CD14-positive monocyte (primary cell): ENCODE measurements around the gene CTNNBL1. TPM values are rescaled to one million over a fixed set of nuclear protein-coding genes. Genes with fewer than 3 reads are reported as not detected.

ENCODE experiments used
- DNase-seq, 3 donors: peaks; one replicate each; pipeline ENCODE4 v3.0.0-alpha.2; 2011 to 2022
- H2AFZ ChIP-seq: 2 replicates; pipeline ENCODE4 v1.6.0; 2012; ENCODE audit warnings: mild to moderate bottlenecking, low read depth, low read length, inconsistent platforms; ENCODE audit not compliant: insufficient read depth, poor library complexity, severe bottlenecking
- H3K27ac ChIP-seq, 2 donors: 1 replicate in 1 of 2; 2 replicates in 1 of 2; pipeline ENCODE4 v1.5.1; 2012 to 2013; ENCODE audit warnings: low read length in 2 of 2, control low read depth in 1 of 2, inconsistent platforms in 1 of 2, low read depth in 1 of 2, mild to moderate bottlenecking in 1 of 2
- H3K27me3 ChIP-seq, 2 donors: one replicate each; pipeline versions ENCODE4 v1.6.0 to v1.6.1; 2011 to 2013; ENCODE audit warnings: low read length in 2 of 2; ENCODE audit not compliant: control insufficient read depth in 2 of 2, insufficient read depth in 2 of 2
- H3K36me3 ChIP-seq, 2 donors: replicated peaks in 1 of 2; 1 replicate in 1 of 2; 2 replicates in 1 of 2; pipeline versions ENCODE4 v1.5.1 to v1.6.1; 2012 to 2013; ENCODE audit warnings: low read length in 2 of 2, control low read depth in 1 of 2, inconsistent platforms in 1 of 2, mild to moderate bottlenecking in 1 of 2; ENCODE audit not compliant: insufficient read depth in 2 of 2, control insufficient read depth in 1 of 2
- H3K4me1 ChIP-seq, 2 donors: 1 replicate in 1 of 2; 2 replicates in 1 of 2; pipeline versions ENCODE4 v1.5.1 to v1.6.1; 2012 to 2013; ENCODE audit warnings: low read length in 2 of 2, control low read depth in 1 of 2, inconsistent platforms in 1 of 2, mild to moderate bottlenecking in 1 of 2, moderate library complexity in 1 of 2; ENCODE audit not compliant: insufficient read depth in 2 of 2, control insufficient read depth in 1 of 2
- H3K4me2 ChIP-seq: replicated peaks from 2 replicates; pipeline ENCODE3; 2012; ENCODE audit warnings: low read length, moderate library complexity, mild to moderate bottlenecking; ENCODE audit not compliant: poor library complexity, severe bottlenecking; ENCODE audit errors: extremely low read depth
- H3K4me3 ChIP-seq, 3 experiments: fragments of 200-600 bp in 1 of 3; sonication (generic) in 1 of 3; replicated peaks in 1 of 3; 1 replicate in 2 of 3; 2 replicates in 1 of 3; pipeline ENCODE4 v1.5.1; 2011 to 2013; ENCODE audit warnings: low read length in 3 of 3, mild to moderate bottlenecking in 3 of 3, control low read depth in 2 of 3, low read depth in 2 of 3, inconsistent platforms in 1 of 3, moderate library complexity in 1 of 3
- H3K79me2 ChIP-seq: 2 replicates; pipeline ENCODE4 v1.6.0; 2012; ENCODE audit warnings: mild to moderate bottlenecking, control low read depth, inconsistent platforms, low read length, moderate library complexity; ENCODE audit not compliant: insufficient read depth
- H3K9ac ChIP-seq: 2 replicates; pipeline ENCODE4 v1.6.0; 2017; ENCODE audit warnings: low read length, mild to moderate bottlenecking; ENCODE audit not compliant: insufficient read depth, poor library complexity, severe bottlenecking
- H3K9me3 ChIP-seq, 2 donors: replicated peaks in 1 of 2; 1 replicate in 1 of 2; 2 replicates in 1 of 2; pipeline versions ENCODE4 v1.5.1 to v1.6.1; 2012 to 2013; ENCODE audit warnings: low read length in 2 of 2, control low read depth in 1 of 2; ENCODE audit not compliant: control insufficient read depth in 1 of 2, insufficient read depth in 1 of 2
- H4K20me1 ChIP-seq: 2 replicates; pipeline ENCODE4 v1.6.0; 2012; ENCODE audit warnings: mild to moderate bottlenecking, low read length, control low read depth, moderate library complexity; ENCODE audit not compliant: insufficient read depth
- H3K27ac Mint-ChIP-seq, 7 donors: one replicate each; pipeline ENCODE4 v1.8.0; 2020; ENCODE audit warnings: mild to moderate bottlenecking in 7 of 7, mixed read lengths in 7 of 7, moderate library complexity in 6 of 7, inconsistent platforms in 2 of 7
- H3K27me3 Mint-ChIP-seq, 3 donors: one replicate each; pipeline ENCODE4 v1.8.0; 2021 to 2022; ENCODE audit warnings: low read depth in 3 of 3, mild to moderate bottlenecking in 3 of 3, mixed read lengths in 3 of 3, moderate library complexity in 3 of 3, inconsistent platforms in 1 of 3
- H3K36me3 Mint-ChIP-seq, 2 donors: one replicate each; pipeline ENCODE4 v1.8.0; 2020; ENCODE audit warnings: mixed read lengths in 2 of 2, inconsistent platforms in 1 of 2, mild to moderate bottlenecking in 1 of 2
- H3K4me1 Mint-ChIP-seq: one replicate; pipeline ENCODE4 v1.8.0; 2020; ENCODE audit warnings: mild to moderate bottlenecking, mixed read lengths
- H3K4me3 Mint-ChIP-seq, 2 donors: one replicate each; pipeline ENCODE4 v1.8.0; 2020; ENCODE audit warnings: mild to moderate bottlenecking in 2 of 2, mixed read lengths in 2 of 2, moderate library complexity in 1 of 2
- H3K9me3 Mint-ChIP-seq, 7 donors: one replicate each; pipeline ENCODE4 v1.8.0; 2020 to 2022; ENCODE audit warnings: mixed read lengths in 7 of 7, mild to moderate bottlenecking in 6 of 7, moderate library complexity in 6 of 7, inconsistent platforms in 2 of 7
- WGBS: methylation state at CpG from one replicate; pipeline ENCODE4 v1.1.5; 2013; ENCODE audit warnings: missing lambda C conversion rate; ENCODE audit not compliant: insufficient coverage; 5-methylcytosine and 5-hydroxymethylcytosine counted together
- intact Hi-C, 2 donors: fragments of 100-400 bp; cut with micrococcal nuclease; formaldehyde crosslinking; loops; one replicate each; pipeline versions ENCODE4 v1.15.0 to v1.15.1; 2023
- polyA plus RNA-seq, 3 donors: library from polyadenylated mRNA; depleted of rRNA in 1 of 3; unstranded in 2 of 3; stranded (reverse) in 1 of 3; fragments of 300-500 nt in 2 of 3; fragments of >200 nt in 1 of 3; fragmentation: Illumina TruSeq in 2 of 3; gene quantifications; 1 replicate in 2 of 3; 2 replicates in 1 of 3; pipeline ENCODE4 v1.2.3, GENCODE V29; 2012 to 2021
- TF ChIP-seq, protein P1 (sequence below): fragments of 200-600 bp; IDR thresholded peaks from one replicate; pipeline ENCODE4 v1.8.0; 2022; ENCODE audit warnings: antibody characterized with exemption, mild to moderate bottlenecking

The CTNNBL1 gene
- polyA plus RNA-seq, 3 donors = 35.5 to 83.2 (median 77.3) TPM

DNA sequence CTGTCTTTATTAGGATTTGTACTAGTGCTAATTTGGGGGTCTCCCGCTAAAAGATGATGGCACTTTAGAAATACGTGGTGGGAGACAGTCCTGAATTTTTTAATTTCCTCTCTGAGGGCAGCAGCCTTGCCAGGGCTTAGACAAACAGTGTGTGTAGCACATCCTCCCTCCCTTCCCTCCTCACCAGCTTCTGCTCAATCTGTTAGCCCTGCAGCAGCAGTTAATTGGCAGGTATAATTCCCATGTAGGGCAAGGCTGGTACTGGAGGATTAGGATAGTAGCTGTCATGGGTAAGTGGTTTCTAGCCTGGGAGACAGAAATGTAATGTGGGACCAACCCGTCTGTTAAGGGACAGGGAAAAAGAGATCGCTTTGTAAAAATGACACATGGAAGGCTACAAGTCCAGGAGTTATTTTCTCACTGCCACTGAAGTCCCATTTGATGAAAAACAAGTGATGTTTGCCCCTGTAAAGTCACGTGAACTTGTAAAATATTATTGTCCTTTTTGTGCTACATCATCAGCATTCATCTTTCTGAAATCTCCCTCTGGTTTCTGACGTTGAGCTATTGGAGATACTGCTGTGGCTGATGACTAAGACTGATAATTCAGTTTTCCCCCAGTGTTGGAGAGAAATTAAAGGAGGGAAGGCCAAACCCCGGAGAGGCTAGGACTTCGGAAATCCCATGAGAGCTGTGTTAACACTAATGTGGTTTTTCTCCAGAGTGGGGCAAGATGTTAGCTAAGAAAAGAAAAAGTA is 40.6 kb downstream of the CTNNBL1 start:
- no peak overlapping the region for H3K4me3 ChIP-seq
- no peak overlapping the region for H3K4me2 ChIP-seq
- no peak overlapping the region for H3K9ac ChIP-seq
- H3K36me3 ChIP-seq = peaks cover 55 to 81% of the 10 kb centered on the region in 2 donors
- H3K4me3 Mint-ChIP-seq = no peak overlapping the region
- no peaks in the 10 kb centered on the region for H3K4me1 ChIP-seq
- intact Hi-C loops = no loop called here
- peaks cover 6% of the 10 kb centered on the region for H3K79me2 ChIP-seq
- H3K27me3 ChIP-seq = no peaks in the 10 kb centered on the region
- peaks cover 0 to 3% (median 0%) of the 10 kb centered on the region in 7 donors for H3K9me3 Mint-ChIP-seq
- H2AFZ ChIP-seq = no peak overlapping the region
- 100% methylated on average over 4 of the region's 8 CpGs for WGBS
- H4K20me1 ChIP-seq = peaks cover 34% of the 10 kb centered on the region
- peaks cover 65 to 71% of the 10 kb centered on the region in 2 donors for H3K36me3 Mint-ChIP-seq
- H3K27me3 Mint-ChIP-seq = peaks cover 0 to 1% (median 0%) of the 10 kb centered on the region in 3 donors
- H3K4me1 Mint-ChIP-seq = no peaks in the 10 kb centered on the region
- no peak overlapping the region for H3K27ac ChIP-seq
- peaks cover 0 to 6% of the 10 kb centered on the region in 2 donors for H3K9me3 ChIP-seq
- no peak for DNase-seq
- no peak overlapping the region for H3K27ac Mint-ChIP-seq
- TF ChIP-seq, protein P1, sequence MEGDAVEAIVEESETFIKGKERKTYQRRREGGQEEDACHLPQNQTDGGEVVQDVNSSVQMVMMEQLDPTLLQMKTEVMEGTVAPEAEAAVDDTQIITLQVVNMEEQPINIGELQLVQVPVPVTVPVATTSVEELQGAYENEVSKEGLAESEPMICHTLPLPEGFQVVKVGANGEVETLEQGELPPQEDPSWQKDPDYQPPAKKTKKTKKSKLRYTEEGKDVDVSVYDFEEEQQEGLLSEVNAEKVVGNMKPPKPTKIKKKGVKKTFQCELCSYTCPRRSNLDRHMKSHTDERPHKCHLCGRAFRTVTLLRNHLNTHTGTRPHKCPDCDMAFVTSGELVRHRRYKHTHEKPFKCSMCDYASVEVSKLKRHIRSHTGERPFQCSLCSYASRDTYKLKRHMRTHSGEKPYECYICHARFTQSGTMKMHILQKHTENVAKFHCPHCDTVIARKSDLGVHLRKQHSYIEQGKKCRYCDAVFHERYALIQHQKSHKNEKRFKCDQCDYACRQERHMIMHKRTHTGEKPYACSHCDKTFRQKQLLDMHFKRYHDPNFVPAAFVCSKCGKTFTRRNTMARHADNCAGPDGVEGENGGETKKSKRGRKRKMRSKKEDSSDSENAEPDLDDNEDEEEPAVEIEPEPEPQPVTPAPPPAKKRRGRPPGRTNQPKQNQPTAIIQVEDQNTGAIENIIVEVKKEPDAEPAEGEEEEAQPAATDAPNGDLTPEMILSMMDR = no peak

- peaks cover 61 to 92% of the 10 kb centered on the region in 2 donors for H3K36me3 ChIP-seq
- intact Hi-C loops = no loop called here
- H3K36me3 Mint-ChIP-seq = peaks cover 75 to 81% of the 10 kb centered on the region in 2 donors
- H3K4me1 ChIP-seq = no peaks in the 10 kb centered on the region
- H3K4me3 ChIP-seq = no peak overlapping the region
- peaks cover 0 to 3% (median 0%) of the 10 kb centered on the region in 7 donors for H3K9me3 Mint-ChIP-seq
- H3K27me3 Mint-ChIP-seq = peaks cover 0 to 1% (median 0%) of the 10 kb centered on the region in 3 donors
- peaks cover 4% of the 10 kb centered on the region for H3K79me2 ChIP-seq
- DNase-seq = no peak
- TF ChIP-seq, protein P1 = no peak
- H3K4me3 Mint-ChIP-seq = no peak overlapping the region
- H3K4me1 Mint-ChIP-seq = no peaks in the 10 kb centered on the region
- no peak overlapping the region for H3K9ac ChIP-seq
- peaks cover 0 to 6% of the 10 kb centered on the region in 2 donors for H3K9me3 ChIP-seq
- no peak overlapping the region for H3K27ac ChIP-seq
- H2AFZ ChIP-seq = no peak overlapping the region
- no peaks in the 10 kb centered on the region for H3K27me3 ChIP-seq
- H3K4me2 ChIP-seq = no peak overlapping the region
- peaks cover 23% of the 10 kb centered on the region for H4K20me1 ChIP-seq
- peak overlapping the region in 1 of 7 donors; percentile 32 for H3K27ac Mint-ChIP-seq
Observed at GRCh38 chr20:37735541-37735940, 41.7 kb downstream of the CTNNBL1 start.
